CD4-positive, alpha-beta memory T cell (primary cell): ENCODE measurements around the gene ADGRG7. TPM values are rescaled to one million over a fixed set of nuclear protein-coding genes. Genes with fewer than 3 reads are reported as not detected.
"Not testable (repeated sequence)": the region's sequence is repeated elsewhere in the genome, so short reads cannot be mapped to it uniquely, and the experiment has no call there.

Experiments
- CTCF ChIA-PET: fragments of 350-600 bp; sonication (Branson Sonifier 250); formaldehyde crosslinking; loops from one replicate; lab custom pipeline; 2021; ENCODE audit warnings: inconsistent platforms; ENCODE audit not compliant: partially characterized antibody; lab: Charles Lee
- POLR2A ChIA-PET: fragments of 350-600 bp; sonication (Branson Sonifier 250); formaldehyde crosslinking; loops from one replicate; lab custom pipeline; 2021; ENCODE audit not compliant: partially characterized antibody; lab: Charles Lee
- DNase-seq, 5 donors: peaks; one replicate each; pipeline versions ENCODE4 v3.0.0 to v3.0.0-alpha.2; 2020 to 2022; ENCODE audit warnings: mixed read lengths in 1 of 5
- H3K27ac ChIP-seq: one replicate; pipeline ENCODE4 v1.7.0; 2013; ENCODE audit warnings: low read depth, low read length
- H3K27me3 ChIP-seq: 2 replicates; pipeline ENCODE4 v1.7.0; 2013; ENCODE audit warnings: mild to moderate bottlenecking, low read length, moderate library complexity; ENCODE audit not compliant: insufficient read depth
- H3K36me3 ChIP-seq: 2 replicates; pipeline ENCODE4 v1.7.0; 2013; ENCODE audit warnings: mild to moderate bottlenecking, low read length, moderate library complexity; ENCODE audit not compliant: insufficient read depth
- H3K4me1 ChIP-seq: 2 replicates; pipeline ENCODE4 v1.7.0; 2013; ENCODE audit warnings: mild to moderate bottlenecking, low read length, moderate library complexity; ENCODE audit not compliant: insufficient read depth
- H3K4me3 ChIP-seq, 2 donors: one replicate each; pipeline ENCODE4 v1.7.0; 2013; ENCODE audit warnings: low read length in 2 of 2, mild to moderate bottlenecking in 1 of 2
- H3K9me3 ChIP-seq, 2 donors: one replicate each; pipeline ENCODE4 v1.7.0; 2013; ENCODE audit warnings: low read length in 2 of 2, control low read depth in 1 of 2; ENCODE audit not compliant: control insufficient read depth in 1 of 2
- H3K27ac Mint-ChIP-seq, 7 donors: one replicate each; pipeline ENCODE4 v1.8.0; 2020 to 2021; ENCODE audit warnings: mixed read lengths in 7 of 7, mild to moderate bottlenecking in 6 of 7, inconsistent platforms in 3 of 7, moderate library complexity in 3 of 7
- H3K27me3 Mint-ChIP-seq, 2 donors: one replicate each; pipeline ENCODE4 v1.8.0; 2020 to 2021; ENCODE audit warnings: mixed read lengths in 2 of 2
- H3K36me3 Mint-ChIP-seq, 2 donors: one replicate each; pipeline ENCODE4 v1.8.0; 2020 to 2021; ENCODE audit warnings: mixed read lengths in 2 of 2, inconsistent platforms in 1 of 2, mild to moderate bottlenecking in 1 of 2
- H3K4me1 Mint-ChIP-seq, 4 donors: one replicate each; pipeline ENCODE4 v1.8.0; 2020 to 2021; ENCODE audit warnings: mixed read lengths in 4 of 4, mild to moderate bottlenecking in 1 of 4
- H3K4me3 Mint-ChIP-seq, 8 donors: one replicate each; pipeline ENCODE4 v1.8.0; 2020 to 2021; ENCODE audit warnings: mixed read lengths in 8 of 8, mild to moderate bottlenecking in 7 of 8, moderate library complexity in 6 of 8, inconsistent platforms in 3 of 8
- H3K9me3 Mint-ChIP-seq, 8 donors: one replicate each; pipeline ENCODE4 v1.8.0; 2020 to 2021; ENCODE audit warnings: mixed read lengths in 8 of 8, mild to moderate bottlenecking in 5 of 8, inconsistent platforms in 3 of 8, moderate library complexity in 1 of 8
- intact Hi-C: fragments of 100-400 bp; cut with micrococcal nuclease; formaldehyde crosslinking; loops from one replicate; pipeline ENCODE4 v1.15.1; 2023
- polyA plus RNA-seq, 2 donors: library from polyadenylated mRNA; unstranded; fragments of 300-500 nt; fragmentation: Illumina TruSeq; gene quantifications; one replicate each; pipeline ENCODE4 v1.2.3, GENCODE V29; 2021
- total RNA-seq, 2 experiments: library from RNA; stranded (reverse); gene quantifications; one replicate each; pipeline ENCODE4 v1.2.3, GENCODE V29; 2021

ADGRG7 gene
- total and polyA plus RNA-seq, 4 experiments from 2014 or later: not detected

- H3K36me3 ChIP-seq: no peaks in the 10 kb centered on the region
- CTCF ChIA-PET: no interaction called here
- intact Hi-C loops: no loop called here
- no peak for DNase-seq
- no peak overlapping the region for H3K27ac ChIP-seq
- peaks cover 3% of the 10 kb centered on the region for H3K4me1 ChIP-seq
- H3K36me3 Mint-ChIP-seq: no peaks in the 10 kb centered on the region
- peaks cover 2 to 8% (median 4%) of the 10 kb centered on the region in 4 donors for H3K4me1 Mint-ChIP-seq
- no peak overlapping the region for H3K4me3 Mint-ChIP-seq
- no peaks in the 10 kb centered on the region for H3K9me3 ChIP-seq
- no peaks in the 10 kb centered on the region for H3K9me3 Mint-ChIP-seq
- POLR2A ChIA-PET: no interaction called here
- no peak overlapping the region for H3K27ac Mint-ChIP-seq
- peaks cover 0 to 5% of the 10 kb centered on the region in 2 donors for H3K27me3 Mint-ChIP-seq
- H3K4me3 ChIP-seq: no peak overlapping the region
- no peaks in the 10 kb centered on the region for H3K27me3 ChIP-seq
Measured at GRCh38 chr3:100645913-100646312, 36.5 kb downstream of the ADGRG7 start.

DNA sequence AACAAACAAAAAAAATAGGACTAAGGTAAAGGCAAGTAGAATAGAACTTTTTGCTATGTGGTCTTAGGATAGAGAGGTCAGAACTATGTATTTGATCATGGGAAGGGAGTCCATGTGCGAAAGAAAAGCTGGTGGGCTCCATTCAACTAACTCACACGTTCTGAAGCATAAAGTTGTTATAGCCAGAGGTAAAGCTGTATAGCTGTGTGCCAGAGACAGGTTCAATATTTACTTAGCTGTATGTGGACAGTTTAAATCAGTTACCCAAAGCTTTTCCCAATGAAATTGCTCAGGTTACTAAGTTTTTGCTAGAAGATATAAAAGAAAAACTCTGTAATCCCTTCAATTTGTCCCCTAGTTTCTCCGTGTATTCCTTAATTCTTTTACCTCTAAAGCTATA lies 37.8 kb downstream of the ADGRG7 start:
- POLR2A ChIA-PET: no interaction called here
- peaks cover 7 to 13% (median 8%) of the 10 kb centered on the region in 4 donors for H3K4me1 Mint-ChIP-seq
- CTCF ChIA-PET: no interaction called here
- no peak for DNase-seq
- Histone ChIP-seq H3K27ac (no peak overlapping the region), H3K9me3 (no peaks in the 10 kb centered on the region), H3K4me3 (no peak overlapping the region), H3K4me1 (peaks cover 5% of the 10 kb centered on the region), H3K36me3 (no peaks in the 10 kb centered on the region), H3K27me3 (no peaks in the 10 kb centered on the region)
- intact Hi-C loops: no loop called here
- no peaks in the 10 kb centered on the region for H3K9me3 Mint-ChIP-seq
- peaks cover 0 to 2% of the 10 kb centered on the region in 2 donors for H3K27me3 Mint-ChIP-seq
- H3K27ac Mint-ChIP-seq: no peak overlapping the region
- no peaks in the 10 kb centered on the region for H3K36me3 Mint-ChIP-seq
- no peak overlapping the region for H3K4me3 Mint-ChIP-seq

DNA sequence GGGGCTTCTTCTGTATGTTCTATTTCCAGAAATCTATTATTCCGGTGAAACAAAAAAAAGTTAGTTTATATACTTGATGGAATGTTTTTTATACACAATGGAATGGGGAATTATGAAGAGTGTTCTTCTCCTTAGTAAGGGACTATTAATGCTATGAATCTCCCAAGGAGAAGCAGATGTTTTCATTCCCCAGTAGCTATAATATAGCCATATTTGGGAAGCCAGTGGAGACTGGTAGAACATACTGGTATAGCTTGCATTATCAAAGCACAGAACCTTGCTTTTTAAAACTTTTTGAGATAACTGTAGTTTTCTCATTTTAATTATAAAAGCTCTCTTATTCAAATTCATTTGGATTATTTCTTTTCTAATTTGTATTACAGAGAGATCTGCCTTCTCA lies 38.3 kb downstream of the ADGRG7 start:
- DNase-seq: no peak
- H3K27ac Mint-ChIP-seq: no peak overlapping the region
- no peaks in the 10 kb centered on the region for H3K36me3 Mint-ChIP-seq
- Histone ChIP-seq H3K4me3 (no peak overlapping the region), H3K36me3 (no peaks in the 10 kb centered on the region), H3K27me3 (no peaks in the 10 kb centered on the region), H3K4me1 (peaks cover 5% of the 10 kb centered on the region), H3K27ac (no peak overlapping the region), H3K9me3 (no peaks in the 10 kb centered on the region)
- H3K4me3 Mint-ChIP-seq: no peak overlapping the region
- peaks cover 0 to 2% of the 10 kb centered on the region in 2 donors for H3K27me3 Mint-ChIP-seq
- H3K4me1 Mint-ChIP-seq: peaks cover 7 to 13% (median 8%) of the 10 kb centered on the region in 4 donors
- no peaks in the 10 kb centered on the region for H3K9me3 Mint-ChIP-seq
- CTCF ChIA-PET: interaction anchor here (0.6 kb wide), 1 partner anchor 55 kb away, joined by 4 read pairs; no protein-coding TSS in a partner anchor
- POLR2A ChIA-PET: no interaction called here
- intact Hi-C loops: no loop called here

- peaks cover 7 to 13% (median 8%) of the 10 kb centered on the region in 4 donors for H3K4me1 Mint-ChIP-seq
- H3K27ac ChIP-seq: no peak overlapping the region
- ChIA-PET POLR2A (no interaction called here), CTCF (no interaction called here)
- peaks cover 5% of the 10 kb centered on the region for H3K4me1 ChIP-seq
- H3K27me3 ChIP-seq: no peaks in the 10 kb centered on the region
- no peaks in the 10 kb centered on the region for H3K36me3 Mint-ChIP-seq
- peak overlapping the region; percentile 27 to 79 (median 71) for H3K27ac Mint-ChIP-seq
- DNase-seq: peak in 3 of 5 donors; percentile 11 to 37 (median 17)
- H3K9me3 Mint-ChIP-seq: no peaks in the 10 kb centered on the region
- H3K9me3 ChIP-seq: no peaks in the 10 kb centered on the region
- H3K4me3 ChIP-seq: no peak overlapping the region
- H3K27me3 Mint-ChIP-seq: peaks cover 0 to 2% of the 10 kb centered on the region in 2 donors
- peak overlapping the region; percentile 8 to 79 (median 54) for H3K4me3 Mint-ChIP-seq
- no peaks in the 10 kb centered on the region for H3K36me3 ChIP-seq
- intact Hi-C loops: no loop called here
Measured at GRCh38 chr3:100650651-100651619, 41.5 kb downstream of the ADGRG7 start.

DNA sequence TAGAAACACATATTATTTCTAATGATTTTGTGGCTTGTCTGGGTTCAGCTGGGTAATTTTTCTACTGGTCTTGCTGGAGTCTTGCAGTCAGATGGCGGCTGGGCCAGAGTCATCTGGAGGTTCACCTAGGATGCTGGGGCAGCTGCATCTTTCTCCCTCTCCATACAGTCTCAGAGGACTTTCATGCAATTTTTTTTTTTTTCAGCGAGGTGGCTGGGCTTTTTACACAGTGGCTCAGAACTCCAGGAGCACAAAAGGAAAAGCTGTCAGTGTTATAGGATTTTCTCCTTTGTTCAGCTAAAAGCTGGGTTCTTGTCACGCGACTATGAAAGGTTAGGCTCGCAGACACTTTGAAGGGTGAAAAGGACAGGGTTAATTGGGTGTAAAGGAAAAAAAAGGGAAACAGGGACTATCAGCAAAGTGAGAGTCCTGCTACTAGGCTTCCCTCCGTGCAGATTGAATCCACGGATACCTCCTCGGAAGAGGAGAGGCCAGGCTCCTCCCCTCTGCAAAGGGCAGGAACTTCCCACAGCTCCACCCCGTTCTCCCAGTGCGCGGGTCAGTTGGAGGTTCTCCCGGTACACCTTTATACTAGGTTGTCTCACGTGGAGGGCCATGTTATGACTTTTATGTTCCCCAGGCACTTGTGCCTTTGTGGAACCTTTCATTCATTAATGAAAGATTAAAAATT lies 44.3 kb downstream of the ADGRG7 start:
- peaks cover 7 to 13% (median 8%) of the 10 kb centered on the region in 4 donors for H3K4me1 Mint-ChIP-seq
- H3K9me3 Mint-ChIP-seq: no peaks in the 10 kb centered on the region
- H3K36me3 Mint-ChIP-seq: no peaks in the 10 kb centered on the region

GRCh38 chr3:100656945-100657344 lies 47.5 kb downstream of the ADGRG7 start:
- ChIA-PET POLR2A (no interaction called here), CTCF (no interaction called here)
- Histone ChIP-seq H3K27ac (no peak overlapping the region), H3K36me3 (no peaks in the 10 kb centered on the region), H3K4me3 (no peak overlapping the region), H3K27me3 (no peaks in the 10 kb centered on the region), H3K4me1 (no peaks in the 10 kb centered on the region), H3K9me3 (no peaks in the 10 kb centered on the region)
- H3K4me1 Mint-ChIP-seq: peaks cover 0 to 1% (median 0%) of the 10 kb centered on the region in 4 donors
- intact Hi-C loops: no loop called here
- H3K36me3 Mint-ChIP-seq: no peaks in the 10 kb centered on the region
- H3K9me3 Mint-ChIP-seq: no peaks in the 10 kb centered on the region
- DNase-seq: no peak
- H3K27me3 Mint-ChIP-seq: no peaks in the 10 kb centered on the region
- H3K27ac Mint-ChIP-seq: no peak overlapping the region
- no peak overlapping the region for H3K4me3 Mint-ChIP-seq

More for the DNA sequence above, 44.3 kb downstream of the ADGRG7 start:
- no peaks in the 10 kb centered on the region for H3K36me3 ChIP-seq
- ChIA-PET CTCF (no interaction called here), POLR2A (no interaction called here)
- H3K27ac Mint-ChIP-seq: no peak overlapping the region
- intact Hi-C loops: no loop called here
- no peaks in the 10 kb centered on the region for H3K27me3 Mint-ChIP-seq
- DNase-seq: no peak
- H3K4me3 Mint-ChIP-seq: no peak overlapping the region
- no peak overlapping the region for H3K27ac ChIP-seq
- peaks cover 5% of the 10 kb centered on the region for H3K4me1 ChIP-seq
- H3K9me3 ChIP-seq: no peaks in the 10 kb centered on the region
- H3K4me3 ChIP-seq: no peak overlapping the region
- H3K27me3 ChIP-seq: no peaks in the 10 kb centered on the region

DNA sequence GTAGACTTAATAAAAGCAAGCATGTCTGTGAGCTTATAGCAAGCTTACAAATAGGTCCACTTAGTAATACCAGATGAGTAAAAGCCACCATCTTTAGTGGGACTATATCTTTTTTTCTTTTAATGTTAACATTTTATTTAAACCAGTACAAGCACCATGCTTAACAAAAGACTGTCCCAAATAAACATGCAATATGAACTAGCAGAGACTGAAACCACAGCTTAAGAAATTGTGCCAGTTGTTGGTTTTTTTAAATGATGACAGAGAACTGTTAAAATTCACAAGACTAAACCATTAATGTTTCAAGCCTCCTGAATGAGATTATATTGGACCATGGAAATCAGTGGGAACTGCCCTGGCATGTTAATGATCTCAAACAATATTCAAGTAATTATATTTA lies 51.9 kb downstream of the ADGRG7 start:
- H3K4me3 ChIP-seq, POLR2A ChIA-PET, DNase-seq, intact Hi-C loops, H3K27ac ChIP-seq, H3K27ac Mint-ChIP-seq, H3K27me3 ChIP-seq, H3K36me3 ChIP-seq, H3K9me3 ChIP-seq, H3K9me3 Mint-ChIP-seq, H3K4me3 Mint-ChIP-seq, H3K27me3 Mint-ChIP-seq, H3K36me3 Mint-ChIP-seq: not testable (repeated sequence)
- H3K4me1 ChIP-seq: peaks cover 12% of the 10 kb centered on the region
- H3K4me1 Mint-ChIP-seq: peaks cover 16 to 32% (median 23%) of the 10 kb centered on the region in 4 donors
- CTCF ChIA-PET: interaction anchor here (0.6 kb wide), 1 partner anchor 234 kb away, joined by 6 read pairs; no protein-coding TSS in a partner anchor
